Kasumi-1 (cell line): ENCODE measurements around the gene FOCAD.

ENCODE experiments used
- DNase-seq, 2 experiments: peaks; one replicate each; lab custom pipeline; 2025; lab: John Stamatoyannopoulos, UW

FOCAD gene

DNA sequence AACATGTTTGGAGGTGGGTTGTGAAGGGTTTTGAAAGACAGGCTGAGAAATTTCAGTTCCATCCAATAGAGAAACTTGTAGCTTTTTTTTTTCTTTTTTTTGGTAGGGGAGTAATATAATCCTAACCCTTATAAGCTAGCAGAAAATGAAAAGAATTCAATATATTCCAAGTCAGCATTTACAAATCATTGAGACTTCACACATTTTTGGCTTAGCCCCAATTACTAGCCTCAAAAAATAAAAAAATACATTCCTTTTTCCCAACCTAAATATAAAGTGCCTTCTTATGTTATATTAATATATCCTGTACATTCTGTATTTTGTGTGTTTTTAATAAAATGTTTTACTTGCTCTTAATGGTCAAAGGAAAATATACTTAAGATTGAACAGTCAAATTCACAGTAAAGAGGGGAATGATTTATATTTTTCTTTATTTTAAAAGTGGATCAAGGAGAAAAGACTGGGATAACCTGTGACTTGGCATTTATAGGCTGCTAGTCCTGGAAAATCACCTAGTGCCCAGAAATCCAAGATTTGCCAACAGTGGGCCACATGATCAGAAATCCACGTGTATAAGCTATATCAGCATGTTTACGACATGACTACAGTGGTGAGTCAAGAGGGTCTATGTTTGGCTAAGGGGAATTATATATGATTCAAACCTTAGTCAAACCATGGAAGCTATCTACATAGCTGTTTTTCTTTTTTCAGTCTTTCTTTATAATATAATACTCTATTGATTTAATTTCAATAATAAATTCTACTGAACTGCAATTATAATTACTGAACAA, 332.8 kb downstream of the FOCAD start:
- DNase-seq = no peak

DNA sequence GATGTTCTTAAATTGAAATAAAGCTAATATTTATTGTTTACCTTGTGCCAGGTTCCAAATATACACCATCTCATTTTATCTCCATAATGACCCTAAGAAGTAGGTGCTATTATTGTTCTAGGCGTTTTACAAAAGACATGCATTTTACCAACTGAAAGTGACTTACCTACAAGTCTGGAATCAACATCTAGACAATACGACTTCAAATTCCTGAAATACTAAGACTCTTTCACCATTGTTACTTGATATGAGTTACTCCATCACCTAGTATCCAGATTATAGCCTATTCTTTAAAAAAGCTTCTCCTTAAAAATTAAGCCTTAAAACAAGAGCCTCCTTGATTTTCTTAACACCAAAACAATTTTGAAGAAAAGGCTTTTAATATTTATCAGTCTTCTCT, 334.1 kb downstream of the FOCAD start:
- DNase-seq = no peak

DNA sequence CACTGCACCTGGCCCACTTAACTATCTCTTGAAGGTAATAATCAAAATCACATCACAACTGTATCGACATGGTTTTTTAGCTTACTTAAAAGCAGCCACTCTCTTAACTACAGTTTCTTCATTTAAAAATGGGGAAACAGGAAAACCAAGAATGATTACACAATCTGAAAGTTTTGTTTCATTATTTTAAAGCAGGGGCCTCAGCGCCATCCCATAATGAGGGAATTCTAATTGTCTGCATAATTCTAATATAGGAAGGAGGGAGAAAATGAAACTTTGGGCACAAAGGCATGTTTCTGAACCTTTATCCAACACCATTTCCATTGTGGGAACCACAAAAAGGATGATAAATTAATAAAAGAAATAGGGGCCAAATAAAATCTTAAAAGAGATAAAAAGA, 339.8 kb downstream of the FOCAD start:
- peak in 1 of 2 experiments; percentile 28 for DNase-seq

DNA sequence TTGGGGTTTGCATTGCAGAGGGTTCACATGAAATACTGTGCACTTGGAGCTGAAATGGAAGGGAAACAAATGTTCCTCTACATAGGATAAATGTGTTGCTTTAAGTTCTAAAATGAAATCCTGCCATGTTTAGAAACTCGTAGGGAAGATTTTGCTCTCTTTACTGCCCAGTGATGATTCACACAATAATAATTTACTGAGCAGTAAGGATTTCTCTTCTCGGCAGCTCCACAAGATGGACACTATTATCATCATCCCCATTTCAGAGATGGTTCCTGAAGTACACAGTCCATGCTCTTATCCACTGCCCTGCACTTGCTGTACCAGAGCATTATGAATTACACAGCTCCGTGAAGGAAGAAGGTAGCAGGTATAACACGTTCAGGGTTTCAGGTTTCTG, 343.2 kb downstream of the FOCAD start:
- no peak for DNase-seq

DNA sequence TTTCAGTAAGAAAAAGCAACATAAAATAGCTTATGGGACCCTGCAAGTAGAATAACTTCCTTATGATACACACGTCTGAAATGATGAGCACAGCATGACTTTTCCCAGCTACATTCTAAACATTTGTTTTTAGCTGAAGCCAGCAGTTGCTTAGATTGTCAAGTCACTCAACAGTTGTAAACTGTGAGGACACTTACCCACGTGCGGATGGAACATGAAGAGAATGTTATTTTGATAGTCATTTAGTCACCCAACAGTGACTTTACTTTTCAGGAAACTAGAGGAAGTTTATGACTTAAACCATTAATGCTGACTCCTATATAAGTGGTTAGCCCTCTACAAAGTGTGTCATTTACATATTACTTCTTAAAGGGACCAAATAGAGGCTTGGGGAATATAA, 344.4 kb downstream of the FOCAD start:
- no peak for DNase-seq

DNA sequence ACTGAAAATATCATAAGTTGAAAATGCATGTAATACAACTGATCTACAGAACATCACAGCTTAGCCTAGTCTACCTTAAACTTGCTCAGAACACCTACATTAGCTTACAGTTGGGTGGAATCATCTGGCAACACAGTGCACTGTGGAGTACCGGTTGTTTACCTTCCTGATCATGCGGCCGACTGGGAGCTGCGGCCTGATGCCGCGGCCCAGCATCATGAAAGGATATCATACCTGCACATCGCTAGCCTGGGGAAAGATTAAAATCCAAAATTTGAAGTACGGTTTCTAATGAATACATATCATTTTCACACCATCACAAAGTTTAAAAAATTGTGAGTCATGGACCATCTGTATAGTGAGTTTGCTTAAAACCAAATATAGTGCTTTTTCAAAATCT, 345.6 kb downstream of the FOCAD start:
- no peak for DNase-seq

DNA sequence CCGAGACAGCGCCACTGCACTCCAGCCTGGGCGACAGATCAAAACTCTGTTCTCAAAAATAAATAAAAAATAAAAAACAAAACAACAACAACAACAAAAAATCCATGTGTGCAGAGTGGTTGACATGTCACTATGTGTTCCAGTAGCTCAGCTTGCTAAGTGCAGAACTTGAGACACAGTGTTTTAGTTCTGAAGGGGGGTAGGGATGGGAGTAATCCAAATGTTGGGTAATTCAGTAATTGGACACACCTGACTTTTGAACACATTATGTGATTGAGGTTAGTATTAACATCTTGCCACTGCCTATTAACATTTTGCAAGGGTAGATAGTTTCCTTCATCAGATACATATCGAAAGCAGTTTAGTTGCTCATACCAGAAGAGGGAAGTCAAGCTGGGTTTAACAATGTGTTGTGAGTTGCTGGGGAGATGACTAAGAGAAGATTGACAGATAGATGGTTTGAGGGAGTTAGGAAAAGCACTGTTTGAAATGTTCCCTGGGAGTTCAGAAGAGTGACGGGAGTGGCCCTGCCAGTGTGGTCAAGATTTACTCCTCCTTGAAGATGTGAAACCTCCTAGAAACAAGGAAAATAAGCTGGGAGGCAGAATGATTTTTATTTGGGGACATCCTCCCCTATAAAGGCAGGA, 346.5 kb downstream of the FOCAD start:
- peak; percentile 62 to 65 for DNase-seq

DNA sequence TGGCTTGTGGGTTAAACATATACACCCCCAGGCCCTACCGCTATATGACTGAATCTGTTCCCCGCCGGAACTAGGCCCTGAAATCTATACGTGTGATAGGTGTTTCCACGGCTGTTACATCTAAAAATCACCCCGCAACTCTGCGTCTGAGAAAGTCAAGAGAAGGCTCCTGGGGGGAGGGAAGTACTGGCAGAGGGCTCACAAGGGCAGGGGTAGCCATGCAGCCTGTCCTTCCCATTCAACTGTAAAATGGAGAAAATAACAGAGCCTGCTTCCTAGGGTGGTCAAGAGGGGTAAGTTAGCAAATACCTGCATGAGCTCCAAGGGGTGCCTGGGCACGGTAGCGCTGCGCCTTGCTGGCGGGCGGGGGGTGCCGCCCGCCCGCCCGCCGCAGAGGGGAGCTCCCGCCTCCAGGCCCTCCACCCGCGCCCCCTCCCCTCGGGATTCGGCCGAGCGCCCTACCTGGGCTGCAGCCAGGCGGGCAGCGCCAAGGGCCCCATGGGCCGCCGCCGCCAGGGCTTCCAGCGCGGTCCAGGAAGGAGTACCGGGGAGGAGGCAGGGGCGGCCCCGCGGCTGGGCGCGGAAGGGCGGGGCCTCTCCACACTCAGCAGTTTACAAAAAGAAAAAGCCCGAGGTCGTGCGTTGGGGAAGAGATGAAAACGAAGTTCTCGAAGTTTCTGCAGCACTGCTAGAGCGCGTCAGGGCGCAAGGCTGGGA, 347.2 kb downstream of the FOCAD start, which contains the start of gene HACD4:
TSS of gene HACD4 (minus strand) at position 550 of the 717 bp plus-strand sequence. CDS start at position 500, 50 bp downstream.
- peak; percentile 22 to 28 for DNase-seq

DNA sequence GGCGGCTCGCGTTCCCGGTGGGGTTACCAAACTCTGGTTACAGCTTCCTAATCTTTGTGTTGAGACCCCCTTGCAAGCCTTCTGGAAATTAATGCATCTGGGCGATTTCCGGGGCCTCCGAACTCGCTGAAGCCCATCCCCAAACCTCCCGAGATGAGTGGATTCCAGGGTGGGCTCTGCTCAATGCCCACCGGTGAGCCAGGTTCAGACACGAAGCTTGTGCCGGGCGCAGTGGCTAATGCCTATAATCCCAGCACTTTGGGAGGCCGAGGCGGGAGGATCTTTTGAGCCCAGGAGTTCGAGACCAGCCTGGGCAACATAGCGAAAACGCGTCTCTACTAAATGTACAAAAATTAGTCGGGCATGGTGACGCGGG, 347.7 kb downstream of the FOCAD start:
- no peak for DNase-seq

DNA sequence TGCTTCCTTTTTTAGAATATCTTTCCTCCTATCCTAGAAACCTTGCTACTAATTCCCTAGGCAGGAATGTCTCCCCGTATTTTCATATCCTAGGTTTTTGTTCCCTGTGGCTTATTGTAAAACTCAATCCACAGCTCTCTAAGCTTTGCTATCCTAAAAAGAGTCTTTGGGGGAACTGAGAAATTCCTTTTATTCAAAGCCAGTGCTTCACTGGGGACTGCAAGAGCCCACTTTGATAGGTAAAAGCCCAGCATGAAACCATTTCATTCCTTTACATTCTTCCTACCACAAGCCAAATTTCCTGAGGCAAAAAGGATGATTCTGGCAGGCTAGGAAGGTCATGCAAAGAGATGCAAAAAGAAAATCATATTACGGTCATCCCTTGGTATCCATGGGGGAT, 353.2 kb downstream of the FOCAD start:
- no peak for DNase-seq

DNA sequence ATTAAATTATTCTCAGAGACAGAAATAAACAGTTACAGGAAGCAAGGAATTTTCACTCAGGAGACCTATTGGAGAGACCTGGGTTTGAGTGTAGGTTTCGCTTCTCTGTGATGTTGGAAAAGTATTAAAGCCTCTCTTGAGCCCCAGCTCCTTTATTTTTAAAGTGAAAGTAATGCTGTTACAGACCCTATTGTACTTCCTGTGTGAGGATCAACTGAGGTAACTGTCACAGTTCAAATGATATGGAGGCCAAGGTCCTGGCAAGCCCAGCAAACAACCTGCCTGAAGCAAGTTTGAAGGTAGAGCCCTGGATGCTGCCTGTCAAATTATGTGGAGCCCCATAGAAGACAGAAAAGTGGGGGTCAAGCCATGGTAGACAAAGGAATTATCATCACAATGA, 355.2 kb downstream of the FOCAD start:
- no peak for DNase-seq

DNA sequence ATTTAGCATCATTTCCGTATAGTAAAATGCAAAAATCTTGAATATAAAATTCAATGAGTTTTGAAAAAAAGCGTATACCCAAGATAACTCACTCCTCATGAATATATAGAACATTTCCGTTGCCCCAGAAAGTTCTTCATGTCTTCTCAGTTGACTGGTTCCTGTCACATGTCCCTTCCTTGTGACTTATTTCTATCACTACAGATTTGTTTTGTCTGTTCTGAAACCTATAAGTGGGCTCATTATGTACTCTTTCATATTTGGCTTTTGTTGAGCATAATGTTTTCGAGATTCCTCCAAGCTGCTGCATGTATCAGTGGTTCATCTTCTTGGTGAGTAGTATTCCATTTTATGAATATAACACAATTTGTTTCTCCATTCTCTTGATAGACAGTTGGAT, 358.4 kb downstream of the FOCAD start:
- no peak for DNase-seq

DNA sequence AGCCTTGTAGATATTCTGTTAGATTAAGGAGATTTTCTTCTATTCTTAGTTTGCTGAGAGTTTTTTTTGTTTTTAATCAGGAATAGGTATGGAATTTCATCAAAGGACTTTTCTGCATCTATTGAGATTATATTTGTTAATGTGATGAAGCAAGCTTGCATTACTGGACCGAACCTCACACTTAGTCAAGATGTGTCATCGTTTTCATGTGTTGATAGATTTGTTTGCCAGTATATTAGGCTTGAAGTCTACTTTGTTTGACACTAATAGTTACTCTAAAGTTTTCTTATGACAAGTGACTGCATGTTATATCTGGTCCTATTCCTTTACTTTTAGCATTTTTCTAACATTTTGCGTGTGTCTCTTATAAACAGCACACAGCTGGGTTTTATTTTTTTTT, 359.8 kb downstream of the FOCAD start:
- DNase-seq = no peak
